Measurements from ENCODE around the gene GSS. TPM values are rescaled to one million over a fixed set of nuclear protein-coding genes. Genes with fewer than 3 reads are reported as not detected.

GSS gene
- total RNA-seq, 4 donors from 2014 or later: 45.7 to 81.8 (median 62.4) TPM

DNA sequence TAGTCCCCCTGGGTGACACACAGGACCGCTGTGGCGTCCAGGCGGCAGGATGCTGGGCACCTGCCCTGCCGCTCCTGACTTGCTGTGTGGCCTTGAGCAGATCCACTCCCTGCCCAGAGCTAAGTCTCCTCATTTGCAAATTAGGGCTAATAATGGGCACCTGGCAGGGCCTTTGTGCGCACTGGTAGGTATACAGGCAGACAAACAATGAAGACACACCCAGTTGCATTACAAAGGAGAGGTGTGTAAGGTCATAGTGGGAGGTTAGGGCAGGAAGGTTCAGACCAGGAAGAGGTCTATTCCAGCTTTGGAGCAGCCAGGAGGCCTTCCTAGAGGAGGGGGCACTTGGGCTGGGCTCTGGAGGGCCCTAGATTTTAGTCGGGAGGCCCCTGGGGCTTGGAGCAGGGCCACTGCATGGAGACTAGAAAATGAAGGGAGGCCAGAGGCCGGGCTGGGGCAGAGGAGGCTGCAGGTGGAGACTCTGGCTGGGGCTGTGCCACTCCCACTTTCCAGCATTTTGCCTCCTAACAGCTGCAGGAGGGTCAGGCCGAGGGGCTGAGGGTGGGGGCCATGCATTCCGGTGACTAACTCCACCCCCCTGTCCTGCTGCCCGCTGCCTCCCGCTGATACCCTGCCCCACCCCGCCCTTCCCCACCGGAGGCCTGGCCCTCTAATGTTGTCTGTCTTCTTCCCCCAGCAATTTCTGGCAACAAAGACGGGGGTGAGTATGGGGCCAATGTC lies 28.6 kb upstream of the GSS start:
- H3K9me3 ChIP-seq: no peaks in the 10 kb centered on the region
- intact Hi-C loops (cut with DNase I): no loop called here

DNA sequence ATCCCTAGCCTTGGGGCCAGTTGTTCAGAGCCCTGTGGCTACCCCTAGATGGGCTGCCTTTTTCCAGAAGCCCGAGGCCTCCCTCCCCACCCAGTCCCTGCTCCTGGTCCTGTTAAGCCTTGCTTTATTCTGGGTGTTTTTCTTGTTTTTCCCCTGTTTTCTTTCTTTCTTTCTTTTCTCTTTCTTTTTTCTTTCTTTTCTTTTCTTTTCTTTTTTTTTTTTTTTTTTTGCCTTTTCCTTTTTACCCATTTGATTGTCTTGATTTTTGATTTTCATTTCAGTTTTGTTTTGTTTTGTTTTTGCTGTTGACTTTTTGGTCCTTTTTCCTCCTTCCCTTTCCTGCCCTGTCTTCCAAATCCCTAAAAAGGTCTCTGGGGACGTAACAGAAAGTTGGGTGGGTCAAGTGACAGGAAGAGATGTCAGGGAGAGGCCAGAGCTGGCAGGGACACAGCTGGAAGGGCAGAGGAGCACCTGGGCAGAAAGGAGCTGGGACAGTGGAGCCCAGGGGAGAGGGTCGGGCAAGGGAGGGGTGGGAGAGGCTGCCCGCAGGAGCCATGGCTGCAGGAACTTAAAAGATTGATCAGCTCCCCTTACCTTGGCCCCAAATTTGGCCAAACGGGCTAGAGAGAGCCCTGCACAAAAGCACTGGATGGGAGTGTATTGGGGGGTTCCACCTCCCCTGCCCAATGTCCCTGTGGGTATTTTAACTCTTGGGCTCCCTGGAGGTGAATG lies 27.6 kb upstream of the GSS start:
- Histone ChIP-seq H3K4me3 (replicated peaks in 1 of 3) (no peak overlapping the region), H3K9me3 (no peaks in the 10 kb centered on the region), H3K27me3 (no peaks in the 10 kb centered on the region), H3K27ac (no peak overlapping the region), H3K36me3 (no peaks in the 10 kb centered on the region), H3K4me1 (peaks cover 0 to 7% of the 10 kb centered on the region in 2 donors)
- TF ChIP-seq, protein P1, sequence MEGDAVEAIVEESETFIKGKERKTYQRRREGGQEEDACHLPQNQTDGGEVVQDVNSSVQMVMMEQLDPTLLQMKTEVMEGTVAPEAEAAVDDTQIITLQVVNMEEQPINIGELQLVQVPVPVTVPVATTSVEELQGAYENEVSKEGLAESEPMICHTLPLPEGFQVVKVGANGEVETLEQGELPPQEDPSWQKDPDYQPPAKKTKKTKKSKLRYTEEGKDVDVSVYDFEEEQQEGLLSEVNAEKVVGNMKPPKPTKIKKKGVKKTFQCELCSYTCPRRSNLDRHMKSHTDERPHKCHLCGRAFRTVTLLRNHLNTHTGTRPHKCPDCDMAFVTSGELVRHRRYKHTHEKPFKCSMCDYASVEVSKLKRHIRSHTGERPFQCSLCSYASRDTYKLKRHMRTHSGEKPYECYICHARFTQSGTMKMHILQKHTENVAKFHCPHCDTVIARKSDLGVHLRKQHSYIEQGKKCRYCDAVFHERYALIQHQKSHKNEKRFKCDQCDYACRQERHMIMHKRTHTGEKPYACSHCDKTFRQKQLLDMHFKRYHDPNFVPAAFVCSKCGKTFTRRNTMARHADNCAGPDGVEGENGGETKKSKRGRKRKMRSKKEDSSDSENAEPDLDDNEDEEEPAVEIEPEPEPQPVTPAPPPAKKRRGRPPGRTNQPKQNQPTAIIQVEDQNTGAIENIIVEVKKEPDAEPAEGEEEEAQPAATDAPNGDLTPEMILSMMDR (IDR thresholded peaks at IDR 0.05): no peak
- TF ChIP-seq POLR2A (IDR thresholded peaks at IDR 0.05): no peak
- 28 to 32% methylated on average over 5 of the region's 5 CpGs for WGBS, 2 donors
- DNase-seq: no peak
- intact Hi-C loops (cut with DNase I): no loop called here

More for the DNA sequence above, 28.6 kb upstream of the GSS start:
- no peak for DNase-seq
- no peaks in the 10 kb centered on the region for H3K27me3 ChIP-seq
- peaks cover 0 to 7% of the 10 kb centered on the region in 2 donors for H3K4me1 ChIP-seq
- no peaks in the 10 kb centered on the region for H3K36me3 ChIP-seq
- 40 to 43% methylated on average over 10 of the region's 14 CpGs for WGBS, 2 donors
- H3K4me3 ChIP-seq (replicated peaks in 1 of 3): no peak overlapping the region
- TF ChIP-seq, protein P1 (IDR thresholded peaks at IDR 0.05): no peak
- TF ChIP-seq POLR2A (IDR thresholded peaks at IDR 0.05): no peak
- no peak overlapping the region for H3K27ac ChIP-seq

DNA sequence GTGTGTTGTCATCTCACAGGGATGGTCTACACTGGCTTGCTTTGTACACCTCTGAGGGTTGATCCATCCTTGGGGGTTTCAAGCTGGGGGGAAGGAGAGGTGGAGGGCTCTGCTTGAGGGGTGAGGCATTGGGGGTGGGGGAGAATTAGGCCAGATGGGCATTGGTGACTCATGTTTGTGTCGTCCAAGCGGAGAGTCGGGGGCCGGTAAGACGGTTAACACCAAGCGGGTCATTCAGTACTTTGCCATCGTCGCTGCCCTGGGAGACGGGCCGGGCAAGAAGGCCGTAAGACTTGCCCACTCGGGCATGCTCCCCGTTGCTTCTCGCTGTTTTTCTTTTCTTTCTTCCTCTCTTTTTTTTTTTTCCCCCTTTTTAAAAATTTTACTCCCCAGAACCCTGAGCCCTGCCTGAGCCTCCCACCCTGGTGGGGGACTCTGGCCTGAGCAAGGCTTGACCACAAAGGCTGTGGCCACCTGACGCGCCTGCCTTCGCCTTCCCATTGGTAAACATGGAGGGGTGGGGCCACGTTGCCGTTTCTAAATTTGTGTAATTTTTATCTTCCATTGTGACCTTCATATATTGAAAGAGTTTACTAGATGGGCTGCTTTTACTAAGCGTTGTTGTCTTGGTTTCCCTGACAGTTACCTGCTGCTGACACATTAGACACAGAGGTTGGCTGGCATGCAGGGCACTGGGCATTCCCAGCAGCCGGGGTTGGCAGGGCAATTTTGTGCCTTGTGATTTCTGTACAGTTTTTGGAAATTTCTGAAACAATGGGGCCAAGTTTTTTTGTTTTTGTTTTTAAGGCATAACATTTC lies 26.9 kb upstream of the GSS start:
- intact Hi-C loops (cut with DNase I): no loop called here
- TF ChIP-seq, protein P1 (IDR thresholded peaks at IDR 0.05): no peak
- TF ChIP-seq POLR2A (IDR thresholded peaks at IDR 0.05): no peak
- H3K36me3 ChIP-seq: no peaks in the 10 kb centered on the region
- H3K4me1 ChIP-seq: peaks cover 0 to 7% of the 10 kb centered on the region in 2 donors
- no peaks in the 10 kb centered on the region for H3K27me3 ChIP-seq
- H3K4me3 ChIP-seq (replicated peaks in 1 of 3): no peak overlapping the region
- H3K9me3 ChIP-seq: no peaks in the 10 kb centered on the region
- no peak overlapping the region for H3K27ac ChIP-seq
- no peak for DNase-seq
- 88 to 91% methylated on average over 21 of the region's 21 CpGs for WGBS, 2 donors

DNA sequence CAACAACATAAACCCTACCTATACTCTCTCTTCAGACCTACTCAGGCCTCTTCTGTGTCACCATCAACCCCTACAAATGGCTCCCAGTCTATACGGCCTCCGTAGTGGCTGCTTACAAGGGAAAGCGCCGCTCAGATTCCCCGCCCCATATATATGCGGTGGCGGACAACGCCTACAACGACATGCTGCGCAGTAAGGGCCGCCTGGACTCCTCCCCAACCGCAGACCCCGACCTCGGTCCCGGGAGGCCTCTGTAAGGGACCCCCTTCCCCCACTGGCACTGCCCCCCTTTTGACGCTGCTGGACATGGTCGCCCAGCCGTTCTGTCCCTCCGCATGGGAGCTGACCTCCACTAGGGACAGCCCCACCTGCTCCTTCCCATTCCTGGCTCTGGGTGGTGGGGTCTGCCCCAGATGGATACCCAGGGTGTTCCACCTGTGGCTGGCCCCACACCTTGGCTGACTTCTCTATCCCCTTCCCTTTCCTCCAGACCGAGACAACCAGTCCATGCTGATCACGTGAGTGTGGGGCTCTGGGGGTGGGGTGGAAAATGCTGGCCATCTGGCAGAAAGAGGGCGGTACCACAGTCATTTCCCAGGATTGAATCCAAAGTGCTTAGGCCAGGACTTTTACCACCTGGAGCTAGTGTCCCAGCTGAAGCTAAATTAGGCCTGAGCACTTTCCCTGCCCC lies 25.1 kb upstream of the GSS start:
- Histone ChIP-seq H3K36me3 (no peaks in the 10 kb centered on the region), H3K9me3 (no peaks in the 10 kb centered on the region), H3K27ac (no peak overlapping the region), H3K4me3 (replicated peaks in 1 of 3) (no peak overlapping the region), H3K4me1 (peaks cover 0 to 7% of the 10 kb centered on the region in 2 donors), H3K27me3 (no peaks in the 10 kb centered on the region)
- TF ChIP-seq, protein P1 (IDR thresholded peaks at IDR 0.05): no peak
- TF ChIP-seq POLR2A (IDR thresholded peaks at IDR 0.05): no peak
- no peak for DNase-seq
- intact Hi-C loops (cut with DNase I): no loop called here
- 93% methylated on average over 22 of the region's 22 CpGs for WGBS, 2 donors

All from thyroid gland (tissue), 4 donors.